HepG2 (cell line): ENCODE data around the gene PPP1R15B.

Source experiments
- CBFB ChIP-seq: sonication (generic); formaldehyde crosslinking; IDR thresholded peaks from 2 replicates; pipeline ENCODE4 v1.4.0; 2020; ENCODE audit warnings: missing genetic modification reagents
- CHD2 ChIP-seq: IDR thresholded peaks from 2 replicates; pipeline ENCODE4 v1.6.1; 2011; ENCODE audit warnings: low read depth, low read length, improper control_type of control experiment
- CTCF ChIP-seq: sonication (generic); formaldehyde crosslinking; IDR thresholded peaks from 2 replicates; pipeline ENCODE4 v1.5.0; 2020; ENCODE audit warnings: mild to moderate bottlenecking, missing genetic modification reagents, moderate library complexity
- ELF1 ChIP-seq: sonication (generic); formaldehyde crosslinking; IDR thresholded peaks from 2 replicates; pipeline ENCODE4 v1.4.0; 2020; ENCODE audit warnings: missing genetic modification reagents
- MYNN ChIP-seq: sonication (generic); formaldehyde crosslinking; IDR thresholded peaks from 2 replicates; pipeline ENCODE4 v1.4.0; 2020; ENCODE audit warnings: mild to moderate bottlenecking, low read depth, missing genetic modification reagents
- PRMT3 ChIP-seq: sonication (generic); formaldehyde crosslinking; IDR thresholded peaks from 2 replicates; pipeline ENCODE4 v1.8.1; 2022; ENCODE audit warnings: low read depth, mild to moderate bottlenecking, moderate library complexity, missing genetic modification reagents, borderline replicate concordance
- TCF12 ChIP-seq, 2 experiments: fragments of 450-650 bp in 1 of 2; sonication (generic) in 1 of 2; formaldehyde crosslinking in 1 of 2; IDR thresholded peaks; 2 replicates each; pipeline versions ENCODE4 v1.6.1 to v1.8.0; 2017 to 2022; ENCODE audit warnings: antibody characterized with exemption in 1 of 2, mild to moderate bottlenecking in 1 of 2, missing genetic modification reagents in 1 of 2, moderate library complexity in 1 of 2
- TCF7 ChIP-seq: sonication (generic); IDR thresholded peaks from 2 replicates; pipeline ENCODE4 v1.6.1; 2016; ENCODE audit warnings: antibody characterized with exemption, low read depth

- TF ChIP-seq CTCF (CRISPR knock-in tag) (no peak), PRMT3 (CRISPR knock-in tag) (no peak), TCF7 (no peak), CBFB (CRISPR knock-in tag) (no peak), MYNN (CRISPR knock-in tag) (no peak), ELF1 (CRISPR knock-in tag) (no peak), CHD2 (no peak), TCF12 (IDR thresholded peaks at IDR 0.05) (no peak), TCF12 (CRISPR knock-in tag; IDR thresholded peaks at IDR 0.05) (no peak)
These were observed 28.3 kb downstream of the PPP1R15B start for GRCh38 chr1:204383163-204383904.
